HCT116 (cell line): ENCODE measurements around the gene KCNB1. TPM values are rescaled to one million over a fixed set of nuclear protein-coding genes. Genes with fewer than 3 reads are reported as not detected.

Experiments used
- ATAC-seq: fragments of 200-7000 bp; cut with Tn5 transposase; 2 replicates; pipeline ENCODE4 v1.9.1; 2020; ENCODE audit warnings: mild to moderate bottlenecking, moderate library complexity
- BruUV-seq: library from RNA; stranded (reverse); fragments of 400-500 nt; replicated peaks from 2 replicates; lab custom pipeline; 2021; lab: Mats Ljungman, UMichigan
- CTCF ChIA-PET: fragments of 300-600 bp; sonication (Branson Sonifier 250); formaldehyde crosslinking; loops from one replicate; lab custom pipeline; 2021; ENCODE audit warnings: antibody characterized with exemption; lab: Charles Lee
- POLR2A ChIA-PET: fragments of 300-600, 350-600 bp; sonication (Branson Sonifier 250); formaldehyde crosslinking; loops from one replicate; lab custom pipeline; 2021; ENCODE audit warnings: antibody characterized with exemption; lab: Charles Lee
- RAD21 ChIA-PET, 2 experiments: fragments of 300-600 bp; sonication (Branson Sonifier 250); formaldehyde crosslinking; loops; one replicate each; lab custom pipeline; 2023; ENCODE audit warnings: low total read pairs in 2 of 2; ENCODE audit not compliant: uncharacterized antibody in 2 of 2, unreplicated experiment in 2 of 2, low non-redundant PET in 1 of 2; lab: Charles Lee
- DNase-seq: peaks from one replicate; pipeline ENCODE4 v3.0.0-alpha.2; 2010; ENCODE audit warnings: low read depth, low spot score
- H2AFZ ChIP-seq: fragments of 200-600 bp; shearing (Covaris generic), sonication (generic); 2 replicates; pipeline ENCODE4 v1.6.1; 2017; ENCODE audit warnings: low read depth, mixed run types, mixed read lengths, antibody characterized with exemption, low read length; ENCODE audit not compliant: poor library complexity, severe bottlenecking
- H3K27ac ChIP-seq: 2 replicates; pipeline ENCODE4 v1.5.1; 2012; ENCODE audit warnings: low read depth, low read length
- H3K27me3 ChIP-seq: fragments of 200-600 bp; sonication (generic); 2 replicates; pipeline ENCODE4 v1.6.1; 2016; ENCODE audit warnings: mixed run types, low read length, mixed read lengths; ENCODE audit not compliant: insufficient read depth
- H3K36me3 ChIP-seq, 2 experiments: fragments of 200-500 bp in 1 of 2; fragments of 200-600 bp in 1 of 2; sonication (Bioruptor generic) in 1 of 2; sonication (generic) in 1 of 2; 2 replicates each; pipeline versions ENCODE4 v1.5.1 to v1.6.1; 2014 to 2016; ENCODE audit warnings: low read length in 2 of 2, inconsistent platforms in 1 of 2, mixed read lengths in 1 of 2, mixed run types in 1 of 2; ENCODE audit not compliant: insufficient read depth in 2 of 2, control insufficient read depth in 1 of 2
- H3K4me1 ChIP-seq, 2 experiments: fragments of 200-600 bp in 1 of 2; sonication (generic) in 1 of 2; 2 replicates each; pipeline versions ENCODE4 v1.5.1 to v1.6.1; 2012 to 2017; ENCODE audit warnings: low read length in 2 of 2, inconsistent platforms in 1 of 2, mild to moderate bottlenecking in 1 of 2, mixed read lengths in 1 of 2, mixed run types in 1 of 2, moderate library complexity in 1 of 2; ENCODE audit not compliant: insufficient read depth in 2 of 2, control insufficient read depth in 1 of 2
- H3K4me2 ChIP-seq: fragments of 200-600 bp; sonication (generic); 2 replicates; pipeline ENCODE4 v1.6.1; 2017; ENCODE audit warnings: mixed run types, low read length, mixed read lengths
- H3K4me3 ChIP-seq, 2 experiments: fragments of 200-600 bp in 1 of 2; sonication (generic) in 1 of 2; replicated peaks in 1 of 2; 2 replicates each; pipeline ENCODE4 v1.5.1; 2011 to 2016; ENCODE audit warnings: low read length in 2 of 2, control low read depth in 1 of 2, low read depth in 1 of 2, mild to moderate bottlenecking in 1 of 2, mixed read lengths in 1 of 2, mixed run types in 1 of 2
- H3K79me2 ChIP-seq: fragments of 200-600 bp; sonication (generic); 2 replicates; pipeline ENCODE4 v1.6.1; 2017; ENCODE audit warnings: mild to moderate bottlenecking, mixed run types, low read length, moderate library complexity, mixed read lengths; ENCODE audit not compliant: insufficient read depth
- H3K9ac ChIP-seq: fragments of 200-600 bp; sonication (generic); 2 replicates; pipeline ENCODE4 v1.6.1; 2016; ENCODE audit warnings: low read length, mixed read lengths
- H3K9me2 ChIP-seq: fragments of 200-600 bp; sonication (generic), shearing (Covaris generic); 2 replicates; pipeline ENCODE4 v1.6.1; 2017; ENCODE audit warnings: mixed run types, mild to moderate bottlenecking, moderate library complexity; ENCODE audit not compliant: insufficient read depth
- H3K9me3 ChIP-seq, 2 experiments: fragments of 200-500 bp in 1 of 2; fragments of 200-600 bp in 1 of 2; sonication (Bioruptor generic) in 1 of 2; sonication (generic) in 1 of 2; 2 replicates each; pipeline ENCODE4 v1.6.1; 2014 to 2017; ENCODE audit warnings: low read length in 2 of 2, mixed read lengths in 2 of 2, inconsistent platforms in 1 of 2, low read depth in 1 of 2, mild to moderate bottlenecking in 1 of 2, mixed run types in 1 of 2, moderate library complexity in 1 of 2; ENCODE audit not compliant: control insufficient read depth in 1 of 2, insufficient read depth in 1 of 2
- H4K20me1 ChIP-seq: fragments of 200-600 bp; sonication (generic), shearing (Covaris generic); 2 replicates; pipeline ENCODE4 v1.6.1; 2017; ENCODE audit warnings: mixed run types, mild to moderate bottlenecking, moderate library complexity; ENCODE audit not compliant: insufficient read depth
- CEBPB ChIP-seq: IDR thresholded peaks from 2 replicates; pipeline ENCODE4 v1.6.1; 2012; ENCODE audit warnings: low read depth
- TCF7L2 ChIP-seq: IDR thresholded peaks from 2 replicates; pipeline ENCODE4 v1.7.0; 2011; ENCODE audit warnings: borderline replicate concordance, inconsistent platforms; ENCODE audit not compliant: insufficient read depth, insufficient read length; ENCODE audit errors: extremely low read depth
- YY1 ChIP-seq: IDR thresholded peaks from 2 replicates; pipeline ENCODE4 v1.6.1; 2011; ENCODE audit warnings: low read length, low read depth, moderate library complexity, mild to moderate bottlenecking; ENCODE audit not compliant: insufficient replicate concordance; ENCODE audit errors: extremely low read depth
- intact Hi-C: fragments of 100-400 bp; cut with micrococcal nuclease; formaldehyde crosslinking; loops from 2 replicates; pipeline ENCODE4 v1.10.0; 2022
- total RNA-seq: library from RNA; stranded (reverse); gene quantifications from one replicate; pipeline ENCODE4 v1.2.1, GENCODE V29; 2021; ENCODE audit not compliant: unreplicated experiment
- TF ChIP-seq, protein P1 (sequence below): IDR thresholded peaks from 2 replicates; pipeline ENCODE4 v1.6.1; 2011; ENCODE audit warnings: mild to moderate bottlenecking, low read length, moderate library complexity; ENCODE audit not compliant: insufficient replicate concordance; ENCODE audit errors: extremely low read depth
- TF ChIP-seq, protein P2 (sequence below): IDR thresholded peaks from 2 replicates; pipeline ENCODE4 v1.6.1; 2012; ENCODE audit warnings: low read depth

KCNB1 gene
- total RNA-seq, 1 experiment from 2014 or later, result 0.79 TPM

GRCh38 chr20:49485563-49485962 is 3.1 kb upstream of the KCNB1 start:
- no peak overlapping the region for H2AFZ ChIP-seq
- no TSS peak for BruUV-seq
- H3K27ac ChIP-seq, result no peak overlapping the region
- H3K9me2 ChIP-seq, result no peaks in the 10 kb centered on the region
- CTCF ChIA-PET, result interaction anchor here (1.2 to 2.6 kb wide), 8 partner anchors 12 to 152 kb away, joined by 3 to 23 read pairs (median 6); no protein-coding TSS in a partner anchor
- H4K20me1 ChIP-seq, result no peaks in the 10 kb centered on the region
- H3K9ac ChIP-seq, result no peak overlapping the region
- peaks cover 28% of the 10 kb centered on the region; the same call in 1 of the 2 replicates for H3K27me3 ChIP-seq
- H3K4me2 ChIP-seq, result no peak overlapping the region
- no peaks in the 10 kb centered on the region for H3K36me3 ChIP-seq
- no peak overlapping the region for H3K4me3 ChIP-seq
- no peaks in the 10 kb centered on the region for H3K79me2 ChIP-seq
- intact Hi-C loops, result no loop called here
- no peak for ATAC-seq
- RAD21 ChIA-PET, result no interaction called here
- no peak for DNase-seq
- TF ChIP-seq, protein P1, sequence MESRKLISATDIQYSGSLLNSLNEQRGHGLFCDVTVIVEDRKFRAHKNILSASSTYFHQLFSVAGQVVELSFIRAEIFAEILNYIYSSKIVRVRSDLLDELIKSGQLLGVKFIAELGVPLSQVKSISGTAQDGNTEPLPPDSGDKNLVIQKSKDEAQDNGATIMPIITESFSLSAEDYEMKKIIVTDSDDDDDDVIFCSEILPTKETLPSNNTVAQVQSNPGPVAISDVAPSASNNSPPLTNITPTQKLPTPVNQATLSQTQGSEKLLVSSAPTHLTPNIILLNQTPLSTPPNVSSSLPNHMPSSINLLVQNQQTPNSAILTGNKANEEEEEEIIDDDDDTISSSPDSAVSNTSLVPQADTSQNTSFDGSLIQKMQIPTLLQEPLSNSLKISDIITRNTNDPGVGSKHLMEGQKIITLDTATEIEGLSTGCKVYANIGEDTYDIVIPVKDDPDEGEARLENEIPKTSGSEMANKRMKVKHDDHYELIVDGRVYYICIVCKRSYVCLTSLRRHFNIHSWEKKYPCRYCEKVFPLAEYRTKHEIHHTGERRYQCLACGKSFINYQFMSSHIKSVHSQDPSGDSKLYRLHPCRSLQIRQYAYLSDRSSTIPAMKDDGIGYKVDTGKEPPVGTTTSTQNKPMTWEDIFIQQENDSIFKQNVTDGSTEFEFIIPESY, result no peak
- TF ChIP-seq, protein P2, sequence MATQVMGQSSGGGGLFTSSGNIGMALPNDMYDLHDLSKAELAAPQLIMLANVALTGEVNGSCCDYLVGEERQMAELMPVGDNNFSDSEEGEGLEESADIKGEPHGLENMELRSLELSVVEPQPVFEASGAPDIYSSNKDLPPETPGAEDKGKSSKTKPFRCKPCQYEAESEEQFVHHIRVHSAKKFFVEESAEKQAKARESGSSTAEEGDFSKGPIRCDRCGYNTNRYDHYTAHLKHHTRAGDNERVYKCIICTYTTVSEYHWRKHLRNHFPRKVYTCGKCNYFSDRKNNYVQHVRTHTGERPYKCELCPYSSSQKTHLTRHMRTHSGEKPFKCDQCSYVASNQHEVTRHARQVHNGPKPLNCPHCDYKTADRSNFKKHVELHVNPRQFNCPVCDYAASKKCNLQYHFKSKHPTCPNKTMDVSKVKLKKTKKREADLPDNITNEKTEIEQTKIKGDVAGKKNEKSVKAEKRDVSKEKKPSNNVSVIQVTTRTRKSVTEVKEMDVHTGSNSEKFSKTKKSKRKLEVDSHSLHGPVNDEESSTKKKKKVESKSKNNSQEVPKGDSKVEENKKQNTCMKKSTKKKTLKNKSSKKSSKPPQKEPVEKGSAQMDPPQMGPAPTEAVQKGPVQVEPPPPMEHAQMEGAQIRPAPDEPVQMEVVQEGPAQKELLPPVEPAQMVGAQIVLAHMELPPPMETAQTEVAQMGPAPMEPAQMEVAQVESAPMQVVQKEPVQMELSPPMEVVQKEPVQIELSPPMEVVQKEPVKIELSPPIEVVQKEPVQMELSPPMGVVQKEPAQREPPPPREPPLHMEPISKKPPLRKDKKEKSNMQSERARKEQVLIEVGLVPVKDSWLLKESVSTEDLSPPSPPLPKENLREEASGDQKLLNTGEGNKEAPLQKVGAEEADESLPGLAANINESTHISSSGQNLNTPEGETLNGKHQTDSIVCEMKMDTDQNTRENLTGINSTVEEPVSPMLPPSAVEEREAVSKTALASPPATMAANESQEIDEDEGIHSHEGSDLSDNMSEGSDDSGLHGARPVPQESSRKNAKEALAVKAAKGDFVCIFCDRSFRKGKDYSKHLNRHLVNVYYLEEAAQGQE, result 0 out of 2 replicates have a peak, but pooled peaks have one; percentile 6
- TF ChIP-seq TCF7L2 (no peak), YY1 (no peak), CEBPB (no peak)
- POLR2A ChIA-PET, result no interaction called here
- H3K4me1 ChIP-seq, result peaks cover 0 to 10% of the 10 kb centered on the region in 2 experiments; a peak in 1 of 4 replicates
- H3K9me3 ChIP-seq, result no peaks in the 10 kb centered on the region
